H1 (cell line): ENCODE measurements around the gene TMEM200B. TPM values are rescaled to one million over a fixed set of nuclear protein-coding genes. Genes with fewer than 3 reads are reported as not detected.

Experiments
- MAFK ChIP-seq: IDR thresholded peaks from 2 replicates; pipeline ENCODE4 v1.6.1; 2012; ENCODE audit warnings: low read depth, mild to moderate bottlenecking, improper control_type of control experiment, low read length
- SAP30 ChIP-seq: fragments of 300-600 bp; sonication (generic); IDR thresholded peaks from 2 replicates; pipeline ENCODE4 v1.7.1; 2012; ENCODE audit warnings: low read length, moderate library complexity, mild to moderate bottlenecking, inconsistent platforms; ENCODE audit not compliant: insufficient read depth, insufficient replicate concordance
- polyA plus RNA-seq, 7 experiments: library from polyadenylated mRNA; depleted of rRNA in 3 of 7; stranded (reverse) in 5 of 7; unstranded in 2 of 7; fragments of >200 nt in 5 of 7; fragments of 200-250 nt in 2 of 7; gene quantifications; 1 replicate in 5 of 7; 2 replicates in 1 of 7; 4 replicates in 1 of 7; pipeline versions ENCODE4 v1.2.1 to v1.2.3, GENCODE V29; 2011 to 2013; ENCODE audit warnings: missing spikeins in 2 of 7, mixed read lengths in 2 of 7
- total RNA-seq: library from RNA; stranded (reverse); fragmentation: NEBNext Ultra II Directional; extraction: Animal tissue kit (Norgen Biotek cat#: 25700); gene quantifications from 2 replicates; pipeline ENCODE4 v1.2.1, GENCODE V29; 2021

TMEM200B gene
- total and polyA plus RNA-seq, 2 of the 8 experiments (the other 6 are each of a cell fraction or from before 2014, with no cell fraction given) = 4.9 to 11.0 TPM

GRCh38 chr1:29157269-29157601 is 33.5 kb upstream of the TMEM200B start (continued):
- TF ChIP-seq SAP30 = no peak
- no peak for TF ChIP-seq MAFK
